HG02870 (cell line): ENCODE results near the gene TBC1D22A.

Experiments used
- ATAC-seq: cut with Tn5 transposase; IDR thresholded peaks from one replicate; pipeline ENCODE4 v1.9.1; 2021; ENCODE audit warnings: mild to moderate bottlenecking, moderate library complexity; ENCODE audit not compliant: unreplicated experiment

TBC1D22A gene

GRCh38 chr22:46852771-46853170 lies 90.3 kb downstream of the TBC1D22A start:
- no peak for ATAC-seq

- ATAC-seq, result no peak
These were observed 90.7 kb downstream of the TBC1D22A start for GRCh38 chr22:46853191-46853590.

- ATAC-seq, result no peak
These were observed 91.8 kb downstream of the TBC1D22A start for GRCh38 chr22:46854125-46854870.

GRCh38 chr22:46855681-46856080 lies 93.2 kb downstream of the TBC1D22A start:
- no peak for ATAC-seq

- ATAC-seq, result no peak
These were observed 94.2 kb downstream of the TBC1D22A start for GRCh38 chr22:46856661-46857060.

- ATAC-seq, result no peak
These were observed 94.9 kb downstream of the TBC1D22A start for GRCh38 chr22:46857142-46857884.

- ATAC-seq, result no peak
These were observed 95.4 kb downstream of the TBC1D22A start for GRCh38 chr22:46857885-46858143.

GRCh38 chr22:46858181-46858771 lies 95.8 kb downstream of the TBC1D22A start:
- no peak for ATAC-seq

GRCh38 chr22:46860562-46860961 lies 98.1 kb downstream of the TBC1D22A start:
- no peak for ATAC-seq

- ATAC-seq, result no peak
These were observed 99.3 kb downstream of the TBC1D22A start for GRCh38 chr22:46861468-46862367.

- no peak for ATAC-seq
These were observed 100.2 kb downstream of the TBC1D22A start for GRCh38 chr22:46862418-46863324.

GRCh38 chr22:46863794-46864193 lies 101.3 kb downstream of the TBC1D22A start:
- ATAC-seq, result no peak

GRCh38 chr22:46864314-46865051 lies 102.0 kb downstream of the TBC1D22A start:
- no peak for ATAC-seq

- no peak for ATAC-seq
These were observed 102.6 kb downstream of the TBC1D22A start for GRCh38 chr22:46865052-46865434.

GRCh38 chr22:46865642-46866041 lies 103.2 kb downstream of the TBC1D22A start:
- no peak for ATAC-seq

GRCh38 chr22:46866591-46866990 lies 104.1 kb downstream of the TBC1D22A start:
- no peak for ATAC-seq

- no peak for ATAC-seq
These were observed 104.7 kb downstream of the TBC1D22A start for GRCh38 chr22:46867106-46867505.

- no peak for ATAC-seq
These were observed 106.9 kb downstream of the TBC1D22A start for GRCh38 chr22:46869329-46869728.

GRCh38 chr22:46869831-46870441 lies 107.5 kb downstream of the TBC1D22A start:
- no peak for ATAC-seq
